ENCODE measurements around the gene CDA.

Gene CDA

GRCh38 chr1:20658166-20658915 lies 69.4 kb downstream of the CDA start:
- no peak for DNase-seq

DNA sequence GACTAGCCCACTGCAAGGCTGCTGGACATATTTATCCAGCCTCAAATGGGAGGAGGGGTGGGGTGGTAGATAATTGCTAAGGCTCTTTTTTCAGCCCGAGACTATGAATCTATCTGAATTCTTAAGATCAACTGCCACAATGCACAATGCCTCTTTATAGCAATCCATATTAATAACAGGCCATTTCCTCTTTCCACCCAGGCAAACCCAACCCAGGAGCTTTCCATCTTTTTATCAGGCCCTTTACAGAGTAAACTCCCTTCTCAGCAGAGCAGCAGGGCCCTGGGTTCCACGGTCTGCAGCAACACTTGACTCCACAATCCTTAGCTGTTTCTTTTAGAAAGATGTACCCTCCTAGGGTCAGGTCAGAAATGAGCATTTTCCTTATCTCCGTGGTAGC lies 71.5 kb downstream of the CDA start:
- DNase-seq: no peak

- DNase-seq: no peak
Measured at GRCh38 chr1:20660847-20661206, 71.9 kb downstream of the CDA start.

- DNase-seq: peak; percentile 91
Measured at GRCh38 chr1:20661207-20662109, 72.6 kb downstream of the CDA start, which contains the start of gene DDOST. Gene DDOST, minus strand, starts transcription at chr1:20661369. Its CDS starts 19 bp downstream, at chr1:20661350.

GRCh38 chr1:20662110-20662475 lies 73.2 kb downstream of the CDA start:
- DNase-seq: no peak

DNA sequence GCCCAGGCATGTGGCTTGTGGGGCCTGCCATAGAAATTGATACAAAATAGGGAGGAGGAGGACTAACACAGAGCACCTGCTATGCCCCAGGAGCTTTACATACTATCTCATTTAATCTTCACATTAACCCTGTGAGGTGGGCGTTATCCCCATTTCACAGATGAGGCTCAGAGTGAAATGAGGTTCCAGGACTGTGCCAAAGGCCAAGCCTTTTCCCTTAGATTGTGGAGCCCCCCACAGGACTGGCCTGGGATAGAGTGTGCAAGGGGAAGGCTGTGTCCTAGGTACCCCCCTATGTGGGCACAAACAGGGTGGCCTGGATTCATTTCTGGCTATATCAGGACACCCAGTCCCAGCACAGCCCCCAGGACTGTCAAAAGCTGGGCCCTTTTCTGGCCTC lies 74.5 kb downstream of the CDA start:
- no peak for DNase-seq

DNA sequence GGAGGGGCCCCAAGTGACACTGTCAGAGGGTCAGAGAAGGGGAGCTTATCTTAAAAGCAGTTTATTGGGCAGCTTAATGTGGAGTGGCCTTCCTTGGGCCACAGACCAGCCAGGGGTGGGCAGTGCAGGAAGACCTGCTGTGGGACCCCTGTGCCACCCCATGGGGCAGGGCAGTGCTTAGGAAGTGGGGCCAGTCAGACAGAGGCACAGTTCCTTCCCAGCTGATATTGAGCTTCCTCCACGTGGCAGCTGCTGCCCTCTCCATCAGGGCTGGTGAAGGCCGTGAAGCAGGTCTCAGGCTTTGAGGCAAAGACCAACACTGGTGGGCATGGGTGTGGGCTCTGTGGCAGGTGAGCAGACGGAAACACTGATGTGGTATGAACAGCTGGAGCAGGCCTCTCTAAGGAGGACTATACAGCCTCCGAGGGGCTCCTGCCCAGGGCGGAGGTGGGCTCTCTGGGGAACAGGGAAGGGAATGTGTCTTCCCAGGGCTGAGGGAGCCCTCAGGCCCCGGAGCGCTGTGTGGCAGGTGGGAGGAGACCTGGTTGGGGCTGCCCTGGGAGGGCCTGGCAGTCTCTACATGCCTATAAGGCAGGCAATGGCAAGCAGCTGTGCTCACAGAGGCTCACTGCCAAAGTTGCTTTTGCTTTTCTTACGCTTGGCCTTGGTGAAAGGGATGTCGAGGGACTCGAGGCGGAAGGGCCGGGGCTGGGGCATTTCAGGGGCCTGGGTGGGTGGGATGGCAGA lies 75.2 kb downstream of the CDA start:
- DNase-seq: no peak

- no peak for DNase-seq
Measured at GRCh38 chr1:20665726-20666125, 76.8 kb downstream of the CDA start.

GRCh38 chr1:20666146-20666545 lies 77.2 kb downstream of the CDA start:
- no peak for DNase-seq

DNA sequence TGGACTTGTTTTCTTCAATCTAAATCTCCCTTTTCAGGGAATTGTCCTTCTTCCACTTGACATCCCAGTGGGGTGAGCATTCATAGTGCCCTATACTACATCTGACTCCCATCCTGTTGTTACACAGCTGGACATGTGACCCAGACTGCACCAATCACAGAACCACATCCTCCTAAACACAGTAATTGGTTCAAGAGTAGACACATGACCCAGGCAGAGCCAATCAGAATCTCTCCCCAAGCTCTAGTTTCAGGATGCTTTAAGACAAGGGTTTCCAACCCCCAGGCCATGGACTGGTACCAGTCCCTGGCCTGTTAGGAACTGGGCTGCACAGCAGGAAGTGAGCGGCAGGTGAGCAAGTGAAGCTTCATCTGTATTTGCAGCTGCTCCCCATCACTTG lies 77.9 kb downstream of the CDA start:
- DNase-seq: no peak

Measured in activated CD4-positive, alpha-beta T cell treated with anti-CD3 and anti-CD28 coated beads, Interleukin-2, amount 50 U/mL, for 1 hour (primary cell).